Gastrocnemius medialis (tissue), 4 donors: Measurements from ENCODE around the gene CBFA2T2. TPM values are rescaled to one million over a fixed set of nuclear protein-coding genes. Genes with fewer than 3 reads are reported as not detected.
"Not testable (repeated sequence)": the region's sequence is repeated elsewhere in the genome, so short reads cannot be mapped to it uniquely, and the experiment has no call there.

ENCODE experiments used
- ATAC-seq, 2 donors: fragments of 150-250 bp; one replicate each; pipeline ENCODE4 v1.9.1; 2016
- DNase-seq, 2 donors: peaks; one replicate each; pipeline ENCODE4 v3.0.0-alpha.2; 2019
- H3K27ac ChIP-seq, 4 donors: fragments of 200-600 bp; sonication (generic); 1 replicate in 1 of 4; 2 replicates in 3 of 4; pipeline ENCODE4 v1.5.1; 2016 to 2018; ENCODE audit warnings: mild to moderate bottlenecking in 2 of 4, moderate library complexity in 1 of 4
- H3K27me3 ChIP-seq, 3 donors: fragments of 200-600 bp; sonication (generic) in 2 of 3; 1 replicate in 1 of 3; 2 replicates in 2 of 3; pipeline versions ENCODE4 v1.5.1 to v1.6.0; 2016 to 2019; ENCODE audit warnings: mild to moderate bottlenecking in 1 of 3, moderate library complexity in 1 of 3
- H3K36me3 ChIP-seq, 2 donors: fragments of 200-600 bp; sonication (generic) in 1 of 2; one replicate each; pipeline ENCODE4 v1.5.1; 2017 to 2018
- H3K4me1 ChIP-seq, 2 donors: fragments of 200-600 bp; sonication (generic) in 1 of 2; one replicate each; pipeline ENCODE4 v1.5.1; 2016 to 2017; ENCODE audit warnings: mild to moderate bottlenecking in 2 of 2
- H3K4me3 ChIP-seq, 4 donors: fragments of 200-600 bp; sonication (generic) in 3 of 4; 1 replicate in 1 of 4; 2 replicates in 3 of 4; pipeline ENCODE4 v1.5.1; 2016 to 2019; ENCODE audit warnings: mild to moderate bottlenecking in 2 of 4
- H3K9me3 ChIP-seq, 3 donors: fragments of 200-600 bp; sonication (generic) in 2 of 3; 1 replicate in 1 of 3; 2 replicates in 2 of 3; pipeline ENCODE4 v1.5.1; 2016 to 2019
- CTCF ChIP-seq, 5 experiments: fragments of 450-650 bp in 3 of 5; fragments of 200-600 bp in 2 of 5; sonication (generic) in 2 of 5; IDR thresholded peaks in 4 of 5; conservative IDR thresholded peaks in 1 of 5; 1 replicate in 4 of 5; 2 replicates in 1 of 5; pipeline ENCODE4 v1.5.1; 2016 to 2019; ENCODE audit warnings: antibody characterized with exemption in 5 of 5, mild to moderate bottlenecking in 3 of 5, moderate library complexity in 3 of 5
- POLR2A ChIP-seq, 2 donors: fragments of 450-650 bp; IDR thresholded peaks; one replicate each; pipeline ENCODE4 v1.6.1; 2017; ENCODE audit warnings: antibody characterized with exemption in 2 of 2, mild to moderate bottlenecking in 2 of 2, moderate library complexity in 2 of 2
- in situ Hi-C, 4 donors: fragments of 200-750 bp; cut with MboI; loops; one replicate each; pipeline versions ENCODE4 v1.15.0 to v1.8.0; 2017; ENCODE audit warnings: low sequenced_read_pairs in 4 of 4
- intact Hi-C: fragments of 100-400 bp; cut with DNase I; formaldehyde crosslinking; loops from one replicate; pipeline ENCODE4 v1.15.1; 2023; ENCODE audit warnings: low total_unique reads
- total RNA-seq, 4 donors: library from RNA; depleted of rRNA; stranded (reverse); fragments of >200 nt; gene quantifications; one replicate each; pipeline versions ENCODE4 v1.1.0 to v1.2.3, GENCODE V29; 2016

Gene CBFA2T2
- total RNA-seq, 4 donors from 2014 or later, result 6.9 to 8.9 (median 7.9) TPM

- DNase-seq, result no peak
- no peaks in the 10 kb centered on the region for H3K36me3 ChIP-seq
- intact Hi-C loops, result no loop called here
- no peak overlapping the region for H3K4me3 ChIP-seq
- no peaks in the 10 kb centered on the region for H3K27me3 ChIP-seq
- in situ Hi-C loops, result loop anchor here in 2 of 4 donors (10.0 to 25.0 kb wide), 3 partner anchors 201 to 674 kb away; partner anchors contain the start of genes ACTL10 (in 1 of the 2), C20orf144 (in 1 of the 2) and EIF2S2 (in 1 of the 2)
- H3K9me3 ChIP-seq, result no peaks in the 10 kb centered on the region
- no peaks in the 10 kb centered on the region for H3K4me1 ChIP-seq
- no peak for ATAC-seq
- TF ChIP-seq POLR2A (IDR thresholded peaks at IDR 0.05) (no peak), CTCF (IDR thresholded peaks at IDR 0.05 in 4 of 5, conservative IDR thresholded peaks at IDR 0.05 in 1 of 5) (no peak)
- H3K27ac ChIP-seq, result no peak overlapping the region
Observed at GRCh38 chr20:33463332-33464101, 26.4 kb upstream of the CBFA2T2 start.

GRCh38 chr20:33464759-33465158 is 25.1 kb upstream of the CBFA2T2 start:
- H3K27me3 ChIP-seq, H3K36me3 ChIP-seq, DNase-seq, H3K4me1 ChIP-seq, intact Hi-C loops, H3K9me3 ChIP-seq, H3K4me3 ChIP-seq, ATAC-seq, H3K27ac ChIP-seq: not testable (repeated sequence)
- in situ Hi-C loops, result loop anchor here in 2 of 4 donors (10.0 to 25.0 kb wide), 3 partner anchors 200 to 673 kb away; partner anchors contain the start of genes ACTL10 (in 1 of the 2), C20orf144 (in 1 of the 2) and EIF2S2 (in 1 of the 2)

GRCh38 chr20:33465481-33466302 is 24.2 kb upstream of the CBFA2T2 start:
- in situ Hi-C loops, result loop anchor here in 2 of 4 donors (10.0 to 25.0 kb wide), 3 partner anchors 199 to 672 kb away; partner anchors contain the start of genes ACTL10 (in 1 of the 2), C20orf144 (in 1 of the 2) and EIF2S2 (in 1 of the 2)
- TF ChIP-seq POLR2A (IDR thresholded peaks at IDR 0.05) (no peak), CTCF (IDR thresholded peaks at IDR 0.05 in 4 of 5, conservative IDR thresholded peaks at IDR 0.05 in 1 of 5) (no peak)
- no peak for DNase-seq
- Histone ChIP-seq H3K27ac (no peak overlapping the region), H3K4me1 (no peaks in the 10 kb centered on the region), H3K27me3 (no peaks in the 10 kb centered on the region), H3K4me3 (no peak overlapping the region), H3K9me3 (no peaks in the 10 kb centered on the region), H3K36me3 (no peaks in the 10 kb centered on the region)
- ATAC-seq, result no peak
- intact Hi-C loops, result no loop called here

- H3K9me3 ChIP-seq, result no peaks in the 10 kb centered on the region
- no peak for ATAC-seq
- intact Hi-C loops (no loop called here), in situ Hi-C loops (loop anchor here in 2 of 4 donors (10.0 to 25.0 kb wide), 3 partner anchors 199 to 671 kb away; partner anchors contain the start of genes ACTL10 (in 1 of the 2), C20orf144 (in 1 of the 2) and EIF2S2 (in 1 of the 2))
- H3K4me1 ChIP-seq, result no peaks in the 10 kb centered on the region
- H3K27ac ChIP-seq, result no peak overlapping the region
- DNase-seq, result no peak
- H3K36me3 ChIP-seq, result no peaks in the 10 kb centered on the region
- TF ChIP-seq POLR2A (IDR thresholded peaks at IDR 0.05) (no peak), CTCF (IDR thresholded peaks at IDR 0.05 in 4 of 5, conservative IDR thresholded peaks at IDR 0.05 in 1 of 5) (no peak)
- no peaks in the 10 kb centered on the region for H3K27me3 ChIP-seq
- H3K4me3 ChIP-seq, result no peak overlapping the region
Observed at GRCh38 chr20:33466303-33466646, 23.6 kb upstream of the CBFA2T2 start.
